Activated CD4-positive, alpha-beta T cell treated with anti-CD3 and anti-CD28 coated beads for 36 hours (primary cell): Measurements from ENCODE around the gene LHFPL5. TPM values are rescaled to one million over a fixed set of nuclear protein-coding genes. Genes with fewer than 3 reads are reported as not detected.

ENCODE experiments used
- ATAC-seq: fragments of 200-7000 bp; cut with Tn5 transposase; one replicate; pipeline ENCODE4 v1.10.0; 2021; ENCODE audit warnings: mild to moderate bottlenecking, moderate library complexity
- CTCF ChIA-PET: fragments of 350-600 bp; sonication (Branson Sonifier 250); formaldehyde crosslinking; loops from one replicate; lab custom pipeline; 2021; ENCODE audit warnings: antibody characterized with exemption; lab: Charles Lee
- POLR2A ChIA-PET: fragments of 350-600 bp; sonication (Branson Sonifier 250); formaldehyde crosslinking; loops from one replicate; lab custom pipeline; 2021; ENCODE audit warnings: antibody characterized with exemption, inconsistent platforms; lab: Charles Lee
- DNase-seq: peaks from one replicate; pipeline ENCODE4 v3.0.0-alpha.2; 2020
- H3K27ac Mint-ChIP-seq: one replicate; pipeline ENCODE4 v1.8.0; 2021; ENCODE audit warnings: mixed read lengths
- H3K27me3 Mint-ChIP-seq: one replicate; pipeline ENCODE4 v1.8.0; 2021; ENCODE audit warnings: mixed read lengths
- H3K36me3 Mint-ChIP-seq: one replicate; pipeline ENCODE4 v1.8.0; 2021; ENCODE audit warnings: low read depth, mixed read lengths
- H3K4me1 Mint-ChIP-seq: one replicate; pipeline ENCODE4 v1.8.0; 2021; ENCODE audit warnings: mixed read lengths
- H3K4me3 Mint-ChIP-seq: one replicate; pipeline ENCODE4 v1.8.0; 2021; ENCODE audit warnings: mild to moderate bottlenecking, moderate library complexity, mixed read lengths
- H3K9me3 Mint-ChIP-seq: one replicate; pipeline ENCODE4 v1.8.0; 2021; ENCODE audit warnings: low read depth, mixed read lengths
- intact Hi-C, 2 experiments: fragments of 100-400 bp; cut with DNase I in 1 of 2; cut with micrococcal nuclease in 1 of 2; formaldehyde crosslinking; loops; one replicate each; pipeline versions ENCODE4 v1.14.2 to v1.15.1; 2022 to 2024; cut with DNase I, micrococcal nuclease
- total RNA-seq, 2 experiments: library from RNA; stranded (reverse); gene quantifications; one replicate each; pipeline ENCODE4 v1.2.3, GENCODE V29; 2021

LHFPL5 gene
- total RNA-seq = not detected

- ATAC-seq = peak; percentile 77
- POLR2A ChIA-PET = interaction anchor here (0.6 kb wide), 1 partner anchor 526 kb away, joined by 3 read pairs; no protein-coding TSS in a partner anchor
- intact Hi-C loops = no loop called here
Measured at GRCh38 chr6:35804996-35805736, at the start of gene LHFPL5. Gene LHFPL5, plus strand, starts transcription at chr6:35805352. Its CDS starts 319 bp downstream, at chr6:35805671.

GRCh38 chr6:35757456-35758123 lies 47.6 kb upstream of the LHFPL5 start:
- intact Hi-C loops = no loop called here
- H3K27ac Mint-ChIP-seq = no peak overlapping the region
- CTCF ChIA-PET = interaction anchor here (0.6 to 1.1 kb wide), 5 partner anchors 172 to 234 kb away, joined by 3 to 6 read pairs (median 3); no protein-coding TSS in a partner anchor

More at GRCh38 chr6:35804996-35805736, at the start of gene LHFPL5:
- Mint-ChIP-seq H3K27ac (no peak within 1 kb of the TSS), H3K9me3 (no peaks in the 10 kb centered on the region), H3K36me3 (no peaks in the 10 kb centered on the region), H3K4me3 (no peak within 1 kb of the TSS), H3K27me3 (peaks cover 16% of the 10 kb centered on the region), H3K4me1 (no peaks in the 10 kb centered on the region)
- DNase-seq = peak; percentile 72
- CTCF ChIA-PET = no interaction called here

GRCh38 chr6:35759426-35759825 lies 45.7 kb upstream of the LHFPL5 start:
- peaks cover 33% of the 10 kb centered on the region for H3K27me3 Mint-ChIP-seq
- intact Hi-C loops = no loop called here
- CTCF ChIA-PET = interaction anchor here (0.6 kb wide), 1 partner anchor 117 kb away, joined by 3 read pairs; no protein-coding TSS in a partner anchor
- no peak for ATAC-seq
- no peaks in the 10 kb centered on the region for H3K36me3 Mint-ChIP-seq
- DNase-seq = no peak
- H3K27ac Mint-ChIP-seq = no peak overlapping the region
- POLR2A ChIA-PET = no interaction called here
- no peak overlapping the region for H3K4me3 Mint-ChIP-seq
- H3K4me1 Mint-ChIP-seq = peaks cover 6% of the 10 kb centered on the region
- no peaks in the 10 kb centered on the region for H3K9me3 Mint-ChIP-seq

More at GRCh38 chr6:35757456-35758123, 47.6 kb upstream of the LHFPL5 start:
- POLR2A ChIA-PET = no interaction called here
- ATAC-seq (peak; percentile 44), DNase-seq (peak; percentile 33)
- Mint-ChIP-seq H3K27me3 (peaks cover 17% of the 10 kb centered on the region), H3K4me3 (no peak overlapping the region), H3K9me3 (no peaks in the 10 kb centered on the region), H3K36me3 (no peaks in the 10 kb centered on the region), H3K4me1 (no peaks in the 10 kb centered on the region)

- ChIA-PET CTCF (interaction anchor here (1.4 kb wide), 1 partner anchor 213 kb away, joined by 3 read pairs; no protein-coding TSS in a partner anchor), POLR2A (no interaction called here)
- Mint-ChIP-seq H3K4me1 (peaks cover 6% of the 10 kb centered on the region), H3K4me3 (no peak overlapping the region), H3K27ac (no peak overlapping the region), H3K36me3 (no peaks in the 10 kb centered on the region), H3K27me3 (peaks cover 28% of the 10 kb centered on the region), H3K9me3 (no peaks in the 10 kb centered on the region)
- intact Hi-C loops = loop anchor here in 1 of 2 experiments (10.0 kb wide), 1 partner anchor 189 kb away; no protein-coding TSS in a partner anchor
- ATAC-seq (no peak), DNase-seq (no peak)
Measured at GRCh38 chr6:35765739-35766138, 39.4 kb upstream of the LHFPL5 start.

GRCh38 chr6:35769211-35769610 lies 35.9 kb upstream of the LHFPL5 start:
- H3K36me3 Mint-ChIP-seq = no peaks in the 10 kb centered on the region
- intact Hi-C loops = loop anchor here in 1 of 2 experiments (10.0 kb wide), 1 partner anchor 186 kb away; no protein-coding TSS in a partner anchor
- ChIA-PET CTCF (interaction anchor here (1.6 kb wide), 1 partner anchor 15 kb away, joined by 3 read pairs; no protein-coding TSS in a partner anchor), POLR2A (no interaction called here)
- ATAC-seq (no peak), DNase-seq (no peak)
- peaks cover 3% of the 10 kb centered on the region for H3K4me1 Mint-ChIP-seq
- H3K9me3 Mint-ChIP-seq = no peaks in the 10 kb centered on the region
- H3K4me3 Mint-ChIP-seq = no peak overlapping the region
- no peak overlapping the region for H3K27ac Mint-ChIP-seq
- peaks cover 8% of the 10 kb centered on the region for H3K27me3 Mint-ChIP-seq

- DNase-seq (no peak), ATAC-seq (no peak)
- no peak overlapping the region for H3K4me3 Mint-ChIP-seq
- no peaks in the 10 kb centered on the region for H3K9me3 Mint-ChIP-seq
- H3K27ac Mint-ChIP-seq = no peak overlapping the region
- ChIA-PET CTCF (interaction anchor here (0.6 kb wide), 1 partner anchor 853 kb away, joined by 3 read pairs; no protein-coding TSS in a partner anchor), POLR2A (no interaction called here)
- intact Hi-C loops = no loop called here
- H3K27me3 Mint-ChIP-seq = peaks cover 14% of the 10 kb centered on the region
- H3K36me3 Mint-ChIP-seq = no peaks in the 10 kb centered on the region
- no peaks in the 10 kb centered on the region for H3K4me1 Mint-ChIP-seq
Measured at GRCh38 chr6:35771343-35771627, 33.9 kb upstream of the LHFPL5 start.

- intact Hi-C loops = no loop called here
- DNase-seq = no peak
- Mint-ChIP-seq H3K36me3 (no peaks in the 10 kb centered on the region), H3K27ac (no peak overlapping the region), H3K27me3 (peaks cover 23% of the 10 kb centered on the region), H3K4me1 (peaks cover 5% of the 10 kb centered on the region), H3K4me3 (no peak overlapping the region), H3K9me3 (no peaks in the 10 kb centered on the region)
- CTCF ChIA-PET = no interaction called here
- ATAC-seq = no peak
- POLR2A ChIA-PET = no interaction called here
Measured at GRCh38 chr6:35774116-35774794, 30.9 kb upstream of the LHFPL5 start.

- Mint-ChIP-seq H3K27me3 (peaks cover 23% of the 10 kb centered on the region), H3K9me3 (no peaks in the 10 kb centered on the region), H3K27ac (no peak overlapping the region), H3K4me3 (no peak overlapping the region), H3K4me1 (peaks cover 5% of the 10 kb centered on the region), H3K36me3 (no peaks in the 10 kb centered on the region)
- no peak for ATAC-seq
- intact Hi-C loops = no loop called here
- ChIA-PET CTCF (no interaction called here), POLR2A (no interaction called here)
- no peak for DNase-seq
Measured at GRCh38 chr6:35775031-35775430, 30.1 kb upstream of the LHFPL5 start.

GRCh38 chr6:35776364-35777215 lies 28.6 kb upstream of the LHFPL5 start, which contains the start of gene CLPSL2:
Gene CLPSL2, plus strand, starts transcription at chr6:35776598. Its CDS starts 21 bp downstream, at chr6:35776619.
- Mint-ChIP-seq H3K4me1 (peaks cover 5% of the 10 kb centered on the region), H3K27ac (no peak within 1 kb of the TSS), H3K9me3 (no peaks in the 10 kb centered on the region), H3K4me3 (peak within 1 kb of the TSS; percentile 9), H3K27me3 (peaks cover 23% of the 10 kb centered on the region), H3K36me3 (no peaks in the 10 kb centered on the region)
- CTCF ChIA-PET = interaction anchor here (1.2 kb wide), 1 partner anchor 10 kb away, joined by 6 read pairs; no protein-coding TSS in a partner anchor
- peak; percentile 33 for ATAC-seq
- intact Hi-C loops = no loop called here
- POLR2A ChIA-PET = no interaction called here
- DNase-seq = peak; percentile 18

GRCh38 chr6:35777356-35778102 lies 27.6 kb upstream of the LHFPL5 start:
- Mint-ChIP-seq H3K9me3 (no peaks in the 10 kb centered on the region), H3K36me3 (no peaks in the 10 kb centered on the region), H3K27me3 (peaks cover 29% of the 10 kb centered on the region), H3K27ac (no peak overlapping the region), H3K4me3 (no peak overlapping the region), H3K4me1 (peaks cover 5% of the 10 kb centered on the region)
- no peak for ATAC-seq
- POLR2A ChIA-PET = no interaction called here
- CTCF ChIA-PET = interaction anchor here (0.6 kb wide), 1 partner anchor 783 kb away, joined by 3 read pairs; no protein-coding TSS in a partner anchor
- no peak for DNase-seq
- intact Hi-C loops = no loop called here
